IMR-90 (cell line): ENCODE measurements around the gene CDK17. TPM values are rescaled to one million over a fixed set of nuclear protein-coding genes. Genes with fewer than 3 reads are reported as not detected.

ENCODE experiments used
- ATAC-seq: fragments of 200-7000 bp; cut with Tn5 transposase; 2 replicates; pipeline ENCODE4 v1.9.1; 2020; ENCODE audit warnings: low read depth, mild to moderate bottlenecking, moderate library complexity
- BruUV-seq: library from RNA; stranded (reverse); fragments of 400-500 nt; replicated peaks from 2 replicates; lab custom pipeline; 2021; lab: Mats Ljungman, UMichigan
- CTCF ChIA-PET: fragments of 300-600 bp; formaldehyde crosslinking; extraction: SDS; loops from one replicate; lab custom pipeline; 2021; ENCODE audit warnings: antibody characterized with exemption; lab: Yijun Ruan, JAX
- POLR2A ChIA-PET: fragments of 300-600 bp; sonication (Branson Sonifier 250); formaldehyde crosslinking; loops from one replicate; lab custom pipeline; 2022; ENCODE audit warnings: antibody characterized with exemption; ENCODE audit not compliant: unreplicated experiment; lab: Charles Lee
- DNase-seq: peaks from one replicate; pipeline ENCODE4 v3.0.0; 2013
- H2AFZ ChIP-seq: replicated peaks from 2 replicates; pipeline ENCODE3; 2013; ENCODE audit warnings: low read length, mild to moderate bottlenecking; ENCODE audit not compliant: poor library complexity
- H2AK5ac ChIP-seq: 2 replicates; pipeline ENCODE4 v1.6.1; 2013; ENCODE audit warnings: low read depth, low read length, inconsistent platforms
- H2AK9ac ChIP-seq: replicated peaks from 2 replicates; pipeline ENCODE3; 2013; ENCODE audit warnings: mild to moderate bottlenecking, low read depth, low read length, moderate library complexity; ENCODE audit not compliant: poor library complexity
- H2BK120ac ChIP-seq: 2 replicates; pipeline ENCODE4 v1.6.1; 2013; ENCODE audit warnings: low read depth, low read length, inconsistent platforms
- H2BK15ac ChIP-seq: 3 replicates; pipeline ENCODE4 v1.6.1; 2013; ENCODE audit warnings: low read depth, low read length, inconsistent platforms
- H2BK20ac ChIP-seq: 2 replicates; pipeline ENCODE4 v1.6.1; 2013; ENCODE audit warnings: low read depth, mild to moderate bottlenecking, inconsistent platforms, low read length, moderate library complexity
- H2BK5ac ChIP-seq: 2 replicates; pipeline ENCODE4 v1.6.1; 2013; ENCODE audit warnings: mild to moderate bottlenecking, low read depth, low read length, inconsistent platforms; ENCODE audit not compliant: poor library complexity, severe bottlenecking
- H3K14ac ChIP-seq: replicated peaks from 2 replicates; pipeline ENCODE4 v1.6.1; 2013; ENCODE audit warnings: low read depth, low read length, inconsistent platforms
- H3K18ac ChIP-seq: 2 replicates; pipeline ENCODE4 v1.6.1; 2013; ENCODE audit warnings: low read depth, low read length, control low read depth
- H3K23ac ChIP-seq: 2 replicates; pipeline ENCODE4 v1.6.1; 2013; ENCODE audit warnings: low read depth, low read length, inconsistent platforms
- H3K27ac ChIP-seq: 2 replicates; pipeline ENCODE4 v1.5.1; 2013; ENCODE audit warnings: mild to moderate bottlenecking, control low read depth, low read length; ENCODE audit not compliant: insufficient read depth
- H3K27me3 ChIP-seq: 2 replicates; pipeline ENCODE4 v1.6.1; 2013; ENCODE audit warnings: low read length; ENCODE audit not compliant: control insufficient read depth, insufficient read depth
- H3K36me3 ChIP-seq: 2 replicates; pipeline ENCODE4 v1.6.1; 2013; ENCODE audit warnings: low read length, mixed read lengths; ENCODE audit not compliant: control insufficient read depth, insufficient read depth
- H3K4ac ChIP-seq: 2 replicates; pipeline ENCODE4 v1.6.1; 2013; ENCODE audit warnings: low read depth, low read length, inconsistent platforms
- H3K4me1 ChIP-seq: 2 replicates; pipeline ENCODE4 v1.6.1; 2013; ENCODE audit warnings: low read length, mixed read lengths; ENCODE audit not compliant: control insufficient read depth, insufficient read depth
- H3K4me2 ChIP-seq: 2 replicates; pipeline ENCODE4 v1.6.1; 2013; ENCODE audit warnings: low read depth, mild to moderate bottlenecking, control low read depth, low read length, moderate library complexity
- H3K4me3 ChIP-seq: 2 replicates; pipeline ENCODE4 v1.5.1; 2013; ENCODE audit warnings: low read depth, mild to moderate bottlenecking, control low read depth, low read length, moderate library complexity; ENCODE audit not compliant: insufficient read depth
- H3K56ac ChIP-seq: 2 replicates; pipeline ENCODE4 v1.6.1; 2013; ENCODE audit warnings: low read length, inconsistent platforms; ENCODE audit not compliant: insufficient read depth; ENCODE audit errors: extremely low read depth
- H3K79me1 ChIP-seq, 2 experiments: 2 replicates each; pipeline ENCODE4 v1.6.1; 2013; ENCODE audit warnings: low read length in 2 of 2, inconsistent platforms in 1 of 2, low read depth in 1 of 2
- H3K9ac ChIP-seq: 2 replicates; pipeline ENCODE4 v1.6.1; 2013; ENCODE audit warnings: low read depth, low read length, control low read depth
- H3K9me1 ChIP-seq: 2 replicates; pipeline ENCODE4 v1.6.1; 2013; ENCODE audit warnings: low read length, inconsistent platforms; ENCODE audit not compliant: insufficient read depth
- H3K9me3 ChIP-seq: 2 replicates; pipeline ENCODE4 v1.6.1; 2013; ENCODE audit warnings: low read length; ENCODE audit not compliant: control insufficient read depth, insufficient read depth
- H4K20me1 ChIP-seq: 2 replicates; pipeline ENCODE4 v1.6.1; 2013; ENCODE audit warnings: low read length, inconsistent platforms; ENCODE audit not compliant: insufficient read depth
- H4K5ac ChIP-seq: 2 replicates; pipeline ENCODE4 v1.6.1; 2013; ENCODE audit warnings: mild to moderate bottlenecking, low read depth, low read length, control low read depth
- H4K8ac ChIP-seq, 2 experiments: 2 replicates each; pipeline ENCODE4 v1.6.1; 2013; ENCODE audit warnings: low read depth in 2 of 2, low read length in 2 of 2, control low read depth in 1 of 2, inconsistent platforms in 1 of 2
- H4K91ac ChIP-seq: 2 replicates; pipeline ENCODE4 v1.6.1; 2013; ENCODE audit warnings: low read depth, low read length, inconsistent platforms; ENCODE audit not compliant: insufficient read depth
- CTCF ChIP-seq: conservative IDR thresholded peaks from 2 replicates; pipeline ENCODE4 v1.5.1; 2012; ENCODE audit warnings: mild to moderate bottlenecking, low read depth, low read length, improper control_type of control experiment
- FOS ChIP-seq: fragments of 150-350 bp; IDR thresholded peaks from 2 replicates; pipeline ENCODE4 v1.6.1; 2016; ENCODE audit warnings: low read depth, low read length
- MXI1 ChIP-seq: IDR thresholded peaks from 2 replicates; pipeline ENCODE4 v1.6.1; 2012; ENCODE audit warnings: low read depth, mild to moderate bottlenecking, low read length, moderate library complexity, borderline replicate concordance
- NFE2L2 ChIP-seq: fragments of 150-350 bp; IDR thresholded peaks from 2 replicates; pipeline ENCODE4 v1.6.1; 2016; ENCODE audit warnings: low read depth, mild to moderate bottlenecking, low read length
- RAD21 ChIP-seq: IDR thresholded peaks from 2 replicates; pipeline ENCODE4 v1.6.1; 2012; ENCODE audit warnings: low read length, improper control_type of control experiment
- RCOR1 ChIP-seq: IDR thresholded peaks from 2 replicates; pipeline ENCODE4 v1.6.1; 2012; ENCODE audit warnings: mild to moderate bottlenecking, low read length, improper control_type of control experiment; ENCODE audit not compliant: insufficient replicate concordance
- WGBS, 2 experiments: methylation state at CpG; one replicate each; pipeline versions ENCODE4 v1.1.5 to v1.1.7; 2013; ENCODE audit warnings: missing lambda C conversion rate in 2 of 2; ENCODE audit not compliant: insufficient read length in 1 of 2; ENCODE audit errors: extremely low coverage in 2 of 2; 5-methylcytosine and 5-hydroxymethylcytosine counted together
- dilution Hi-C: fragments of 300-500 bp; cut with HindIII; formaldehyde crosslinking; loops from one replicate; pipeline ENCODE4 v1.14.3; 2018; ENCODE audit warnings: low sequenced_read_pairs; ENCODE audit not compliant: unreplicated experiment
- in situ Hi-C: fragments of 300-500 bp; cut with MboI; formaldehyde crosslinking; loops from 3 replicates; pipeline ENCODE4 v1.14.3; 2019; ENCODE audit warnings: low sequenced_read_pairs, inconsistent platforms, mixed read lengths
- intact Hi-C: fragments of 100-400 bp; cut with micrococcal nuclease; formaldehyde crosslinking; loops from 2 replicates; pipeline ENCODE4 v1.10.0; 2022
- polyA plus RNA-seq, 3 experiments: library from polyadenylated mRNA; depleted of rRNA; stranded (reverse); fragments of >200 nt; gene quantifications; 2 replicates each; pipeline ENCODE4 v1.2.3, GENCODE V29; 2012; ENCODE audit warnings: low replicate concordance in 1 of 3
- total RNA-seq: library from RNA; depleted of rRNA; stranded (reverse); fragments of >200 nt; gene quantifications from 2 replicates; pipeline ENCODE4 v1.2.3, GENCODE V29; 2012

CDK17 gene
- total and polyA plus RNA-seq, 2 of the 4 experiments (the other 2 are of a cell fraction), result 14.5 to 50.2 TPM

- H3K9me3 ChIP-seq, result no peaks in the 10 kb centered on the region
- intact Hi-C loops (no loop called here), dilution Hi-C loops (no loop called here), in situ Hi-C loops (no loop called here)
- BruUV-seq, result no TSS peak
- no peaks in the 10 kb centered on the region for H3K27me3 ChIP-seq
- no peak overlapping the region for H4K8ac ChIP-seq
- no peak for ATAC-seq
- H3K9me1 ChIP-seq, result peaks cover 10% of the 10 kb centered on the region
- no peak overlapping the region for H3K4ac ChIP-seq
- peaks cover 22% of the 10 kb centered on the region; the same call in 1 of the 2 replicates for H4K20me1 ChIP-seq
- ChIA-PET POLR2A (interaction anchor here (0.6 kb wide), 1 partner anchor 123 kb away, joined by 3 read pairs; no protein-coding TSS in a partner anchor), CTCF (no interaction called here)
- peaks cover 4% of the 10 kb centered on the region; the same call in 1 of the 2 replicates for H3K4me1 ChIP-seq
- no peak overlapping the region for H3K9ac ChIP-seq
- no peak overlapping the region for H3K18ac ChIP-seq
- H4K5ac ChIP-seq, result no peak overlapping the region
- no peak overlapping the region for H3K4me3 ChIP-seq
- H2AFZ ChIP-seq, result no peak overlapping the region
- H2AK9ac ChIP-seq, result no peak overlapping the region
- H3K56ac ChIP-seq, result no peak overlapping the region
- peaks cover 32 to 56% of the 10 kb centered on the region in 2 experiments for H3K79me1 ChIP-seq
- H3K23ac ChIP-seq, result no peak overlapping the region
- no peak overlapping the region for H2BK5ac ChIP-seq
- H3K27ac ChIP-seq, result no peak overlapping the region
- no CpG with 5 or more reads among the region's 1 CpG for WGBS, 2 experiments
- H4K91ac ChIP-seq, result no peak overlapping the region
- H3K14ac ChIP-seq, result no peak overlapping the region
- no peak overlapping the region for H2AK5ac ChIP-seq
- TF ChIP-seq NFE2L2 (no peak), FOS (no peak), MXI1 (no peak), RCOR1 (no peak), RAD21 (no peak), CTCF (no peak)
- H3K4me2 ChIP-seq, result no peak overlapping the region
- peaks cover 33% of the 10 kb centered on the region for H3K36me3 ChIP-seq
- H2BK20ac ChIP-seq, result no peak overlapping the region
- no peak overlapping the region for H2BK120ac ChIP-seq
- no peak for DNase-seq
- no peak overlapping the region for H2BK15ac ChIP-seq
Observed at GRCh38 chr12:96265836-96266235, 134.4 kb downstream of the CDK17 start.
